GM19463 (cell line): ENCODE data around the gene SFR1.
"Not testable (repeated sequence)": the region's sequence is repeated elsewhere in the genome, so short reads cannot be mapped to it uniquely, and the experiment has no call there.

Source experiments
- ATAC-seq: cut with Tn5 transposase; IDR thresholded peaks from one replicate; pipeline ENCODE4 v1.9.1; 2021; ENCODE audit warnings: mild to moderate bottlenecking, moderate library complexity; ENCODE audit not compliant: unreplicated experiment

SFR1 gene

DNA sequence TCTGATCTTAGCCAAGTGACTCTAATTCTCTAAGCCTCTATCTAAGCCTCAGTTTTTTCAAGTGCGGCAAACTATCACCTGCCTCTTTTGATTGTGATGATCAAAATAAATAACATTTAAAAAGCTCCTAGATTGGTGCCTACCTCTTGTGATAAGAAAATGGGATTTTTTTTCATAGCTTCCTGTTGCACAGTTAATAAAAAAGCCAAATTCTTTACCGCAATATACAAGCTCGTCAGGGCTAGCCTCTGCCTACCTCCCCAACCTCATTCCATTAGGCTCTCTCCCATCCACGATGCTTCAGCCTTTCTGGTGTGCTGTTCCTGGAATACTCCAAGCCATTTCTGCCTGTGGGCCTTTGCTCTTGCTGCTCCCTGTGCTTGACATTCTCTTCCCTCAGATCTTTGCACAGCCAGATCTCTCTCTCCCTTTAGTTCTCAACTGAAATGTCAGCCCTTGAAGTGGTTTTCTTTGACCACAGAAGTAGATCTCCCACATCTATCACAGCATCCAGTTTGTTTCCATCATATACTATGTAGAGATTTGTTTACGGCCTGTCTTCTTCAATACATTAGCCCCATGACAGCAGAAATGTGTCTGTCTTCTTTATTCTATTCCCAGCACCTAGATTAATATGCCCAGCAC lies 48.8 kb downstream of the SFR1 start:
- ATAC-seq: no peak

DNA sequence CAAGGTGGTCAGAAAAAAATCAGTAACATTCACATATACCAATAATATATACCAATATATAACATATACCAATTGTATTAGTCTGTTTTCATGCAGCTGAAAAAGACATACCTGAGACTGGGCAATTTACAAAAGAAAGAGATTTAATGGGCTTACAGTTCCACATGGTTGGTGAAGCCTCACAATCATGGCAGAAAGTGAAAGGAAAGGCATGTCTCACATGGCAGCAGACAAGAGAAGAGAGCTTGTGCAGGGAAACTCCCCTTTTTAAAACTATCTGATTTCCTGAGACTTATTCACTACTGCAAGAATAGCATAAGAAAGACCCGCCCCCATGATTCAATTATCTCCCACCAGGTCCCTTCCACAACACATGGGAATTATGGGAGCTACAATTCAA lies 52.2 kb downstream of the SFR1 start:
- not testable (repeated sequence) for ATAC-seq
